Esophagus muscularis mucosa (tissue), 4 donors: ENCODE measurements around the gene PRKAR1B. TPM values are rescaled to one million over a fixed set of nuclear protein-coding genes. Genes with fewer than 3 reads are reported as not detected.

Experiments used
- DNase-seq: peaks from one replicate; pipeline ENCODE4 v3.0.0-alpha.2; 2017; ENCODE audit errors: extremely low spot score
- H3K27ac ChIP-seq, 4 donors: fragments of 200-600 bp; sonication (generic); replicated peaks in 1 of 4; 1 replicate in 3 of 4; 2 replicates in 1 of 4; pipeline ENCODE4 v1.5.1; 2016 to 2019; ENCODE audit warnings: mild to moderate bottlenecking in 1 of 4
- H3K27me3 ChIP-seq, 4 donors: fragments of 200-600 bp; sonication (generic); one replicate each; pipeline versions ENCODE4 v1.5.1 to v1.6.0; 2016 to 2019
- H3K36me3 ChIP-seq, 4 donors: fragments of 200-600 bp; sonication (generic); one replicate each; pipeline ENCODE4 v1.5.1; 2016 to 2019
- H3K4me1 ChIP-seq, 4 donors: fragments of 200-600 bp; sonication (generic); one replicate each; pipeline ENCODE4 v1.5.1; 2016 to 2019
- H3K4me3 ChIP-seq, 4 donors: fragments of 200-600 bp; sonication (generic); 1 replicate in 2 of 4; 2 replicates in 2 of 4; pipeline ENCODE4 v1.5.1; 2016 to 2019; ENCODE audit warnings: mild to moderate bottlenecking in 4 of 4, moderate library complexity in 1 of 4
- H3K9me3 ChIP-seq, 4 donors: fragments of 200-600 bp; sonication (generic); 1 replicate in 3 of 4; 2 replicates in 1 of 4; pipeline ENCODE4 v1.5.1; 2016 to 2019
- CTCF ChIP-seq, 3 experiments: fragments of 200-600 bp in 2 of 3; fragments of 450-650 bp in 1 of 3; sonication (generic) in 2 of 3; IDR thresholded peaks; one replicate each; pipeline ENCODE4 v1.5.1; 2017 to 2019; ENCODE audit warnings: antibody characterized with exemption in 3 of 3, mild to moderate bottlenecking in 2 of 3, moderate library complexity in 1 of 3
- EP300 ChIP-seq: sonication (generic); formaldehyde crosslinking; IDR thresholded peaks from one replicate; pipeline ENCODE4 v1.6.1; 2017; ENCODE audit warnings: antibody characterized with exemption
- POLR2A ChIP-seq: fragments of 450-650 bp; IDR thresholded peaks from one replicate; pipeline ENCODE4 v1.6.1; 2017; ENCODE audit warnings: antibody characterized with exemption, moderate library complexity, mild to moderate bottlenecking, low read depth
- POLR2AphosphoS5 ChIP-seq, 2 donors: sonication (generic); formaldehyde crosslinking; IDR thresholded peaks; one replicate each; pipeline ENCODE4 v1.6.1; 2017; ENCODE audit warnings: antibody characterized with exemption in 2 of 2
- WGBS: methylation state at CpG from one replicate; pipeline ENCODE4 v1.1.5; 2018; 5-methylcytosine and 5-hydroxymethylcytosine counted together
- intact Hi-C: fragments of 100-400 bp; cut with DNase I; formaldehyde crosslinking; loops from one replicate; pipeline ENCODE4 v1.15.1; 2023
- total RNA-seq, 4 donors: library from RNA; depleted of rRNA; stranded (reverse); fragments of >200 nt; gene quantifications; one replicate each; pipeline versions ENCODE4 v1.1.0 to v1.2.1, GENCODE V29; 2016

PRKAR1B gene
- total RNA-seq, 4 donors from 2014 or later, result 15.4 to 46.9 (median 31.4) TPM

- Histone ChIP-seq H3K9me3 (no peaks in the 10 kb centered on the region), H3K4me3 (no peak overlapping the region), H3K36me3 (peaks cover 0 to 9% (median 5%) of the 10 kb centered on the region in 4 donors), H3K4me1 (peaks cover 5 to 37% (median 28%) of the 10 kb centered on the region in 4 donors), H3K27ac (peak overlapping the region; percentile 56 to 67 (median 61)), H3K27me3 (no peaks in the 10 kb centered on the region)
- TF ChIP-seq CTCF (IDR thresholded peaks at IDR 0.05) (no peak), EP300 (no peak), POLR2AphosphoS5 (IDR thresholded peaks at IDR 0.05) (no peak), POLR2A (no peak)
- WGBS, result 85% methylated on average over 8 of the region's 10 CpGs
- intact Hi-C loops, result no loop called here
- DNase-seq, result no peak
These were observed 116.9 kb downstream of the PRKAR1B start for GRCh38 chr7:610141-610530.

- 90% methylated on average over 7 of the region's 7 CpGs for WGBS
- no peak for TF ChIP-seq CTCF (IDR thresholded peaks at IDR 0.05)
- no peak for TF ChIP-seq EP300
- TF ChIP-seq POLR2AphosphoS5 (IDR thresholded peaks at IDR 0.05), result no peak
- no peak for TF ChIP-seq POLR2A
- no peak overlapping the region for H3K4me3 ChIP-seq
- DNase-seq, result no peak
- peaks cover 12 to 43% (median 34%) of the 10 kb centered on the region in 4 donors for H3K4me1 ChIP-seq
- H3K27ac ChIP-seq, result no peak overlapping the region
- no peaks in the 10 kb centered on the region for H3K9me3 ChIP-seq
- H3K27me3 ChIP-seq, result no peaks in the 10 kb centered on the region
- intact Hi-C loops, result no loop called here
- peaks cover 0 to 17% (median 9%) of the 10 kb centered on the region in 4 donors for H3K36me3 ChIP-seq
These were observed 117.7 kb downstream of the PRKAR1B start for GRCh38 chr7:609365-609764.

GRCh38 chr7:608954-609353 is 118.1 kb downstream of the PRKAR1B start:
- TF ChIP-seq POLR2AphosphoS5 (IDR thresholded peaks at IDR 0.05), result no peak
- 74% methylated on average over 8 of the region's 8 CpGs for WGBS
- no peak for DNase-seq
- intact Hi-C loops, result no loop called here
- peaks cover 0 to 17% (median 9%) of the 10 kb centered on the region in 4 donors for H3K36me3 ChIP-seq
- peak overlapping the region in 1 of 4 donors; percentile 43 for H3K27ac ChIP-seq
- H3K4me3 ChIP-seq, result no peak overlapping the region
- H3K27me3 ChIP-seq, result no peaks in the 10 kb centered on the region
- no peaks in the 10 kb centered on the region for H3K9me3 ChIP-seq
- H3K4me1 ChIP-seq, result peaks cover 15 to 45% (median 38%) of the 10 kb centered on the region in 4 donors

- peak overlapping the region in 2 of 4 donors; percentile 10 to 43 for H3K27ac ChIP-seq
- WGBS, result 40% methylated on average over 1 of the region's 2 CpGs
These were observed 118.7 kb downstream of the PRKAR1B start for GRCh38 chr7:608361-608760.

GRCh38 chr7:607938-608337 is 119.1 kb downstream of the PRKAR1B start:
- WGBS, result 89% methylated on average over 7 of the region's 13 CpGs
- TF ChIP-seq CTCF (IDR thresholded peaks at IDR 0.05) (no peak), POLR2A (no peak), EP300 (no peak), POLR2AphosphoS5 (IDR thresholded peaks at IDR 0.05) (no peak)
- intact Hi-C loops, result no loop called here
- DNase-seq, result no peak
- Histone ChIP-seq H3K4me3 (no peak overlapping the region), H3K36me3 (peaks cover 0 to 17% (median 9%) of the 10 kb centered on the region in 4 donors), H3K4me1 (peaks cover 24 to 55% (median 47%) of the 10 kb centered on the region in 4 donors), H3K27ac (peak overlapping the region in 2 of 4 donors; percentile 10 to 43), H3K9me3 (no peaks in the 10 kb centered on the region), H3K27me3 (no peaks in the 10 kb centered on the region)

More at GRCh38 chr7:608361-608760, 118.7 kb downstream of the PRKAR1B start:
- TF ChIP-seq POLR2A, result no peak
- H3K9me3 ChIP-seq, result no peaks in the 10 kb centered on the region
- intact Hi-C loops, result no loop called here
- no peaks in the 10 kb centered on the region for H3K27me3 ChIP-seq
- no peak overlapping the region for H3K4me3 ChIP-seq
- DNase-seq, result no peak
- H3K4me1 ChIP-seq, result peaks cover 21 to 51% (median 44%) of the 10 kb centered on the region in 4 donors
- H3K36me3 ChIP-seq, result peaks cover 0 to 17% (median 9%) of the 10 kb centered on the region in 4 donors
